Caco-2 (cell line): ENCODE results near the gene PPP1R8. TPM values are rescaled to one million over a fixed set of nuclear protein-coding genes. Genes with fewer than 3 reads are reported as not detected.
"Not testable (repeated sequence)": the region's sequence is repeated elsewhere in the genome, so short reads cannot be mapped to it uniquely, and the experiment has no call there.

Experiments used
- BruUV-seq: library from RNA; stranded (reverse); fragments of 400-500 nt; replicated peaks from 2 replicates; lab custom pipeline; 2021; lab: Mats Ljungman, UMichigan
- CTCF ChIA-PET: fragments of 300-600 bp; sonication (Branson Sonifier 250); formaldehyde crosslinking; loops from one replicate; lab custom pipeline; 2022; ENCODE audit warnings: antibody characterized with exemption; lab: Charles Lee
- POLR2A ChIA-PET: fragments of 300-600 bp; sonication (Branson Sonifier 250); formaldehyde crosslinking; loops from one replicate; lab custom pipeline; 2022; ENCODE audit warnings: antibody characterized with exemption; lab: Charles Lee
- DNase-seq, 2 experiments: peaks; one replicate each; pipeline versions ENCODE4 v3.0.0 to v3.0.0-alpha.2; 2020 to 2022
- H3K27me3 ChIP-seq: replicated peaks from 2 replicates; pipeline ENCODE4 v1.6.0; 2011; ENCODE audit warnings: low read length; ENCODE audit not compliant: control insufficient read depth, insufficient read depth
- H3K36me3 ChIP-seq: 2 replicates; pipeline ENCODE4 v1.5.1; 2011; ENCODE audit warnings: low read length; ENCODE audit not compliant: control insufficient read depth, insufficient read depth
- H3K4me1 ChIP-seq: fragments of 250-450 bp; sonication (Bioruptor Pico); 2 replicates; pipeline ENCODE4 v1.5.1; 2020; ENCODE audit warnings: mild to moderate bottlenecking
- H3K4me3 ChIP-seq: 2 replicates; pipeline ENCODE4 v1.5.1; 2011; ENCODE audit warnings: low read depth, mild to moderate bottlenecking, control low read depth, low read length
- H3K9me3 ChIP-seq: fragments of 250-450 bp; sonication (Bioruptor Pico); 2 replicates; pipeline ENCODE4 v1.5.1; 2020; ENCODE audit warnings: mild to moderate bottlenecking, moderate library complexity
- H3K27ac Mint-ChIP-seq: one replicate; pipeline ENCODE4 v1.8.0; 2022; ENCODE audit warnings: mixed read lengths; ENCODE audit not compliant: unreplicated experiment
- H3K27me3 Mint-ChIP-seq: one replicate; pipeline ENCODE4 v1.8.0; 2022; ENCODE audit warnings: mixed read lengths; ENCODE audit not compliant: insufficient read depth, unreplicated experiment
- H3K36me3 Mint-ChIP-seq: one replicate; pipeline ENCODE4 v1.8.0; 2022; ENCODE audit warnings: mild to moderate bottlenecking, mixed read lengths; ENCODE audit not compliant: insufficient read depth, unreplicated experiment
- H3K4me1 Mint-ChIP-seq: one replicate; pipeline ENCODE4 v1.8.0; 2022; ENCODE audit warnings: low read depth, mixed read lengths; ENCODE audit not compliant: unreplicated experiment
- H3K4me3 Mint-ChIP-seq: one replicate; pipeline ENCODE4 v1.8.0; 2022; ENCODE audit warnings: mild to moderate bottlenecking, moderate library complexity, mixed read lengths; ENCODE audit not compliant: unreplicated experiment
- H3K9me3 Mint-ChIP-seq: one replicate; pipeline ENCODE4 v1.8.0; 2022; ENCODE audit warnings: mixed read lengths; ENCODE audit not compliant: unreplicated experiment
- CTCF ChIP-seq, 2 experiments: fragments of 200-600 bp in 1 of 2; IDR thresholded peaks; 1 replicate in 1 of 2; 2 replicates in 1 of 2; pipeline versions ENCODE4 v1.5.1 to v1.8.0; 2011 to 2022; ENCODE audit warnings: antibody characterized with exemption in 1 of 2, control low read depth in 1 of 2, inconsistent platforms in 1 of 2, low read depth in 1 of 2, low read length in 1 of 2, mild to moderate bottlenecking in 1 of 2, moderate library complexity in 1 of 2; ENCODE audit not compliant: insufficient read depth in 1 of 2, severe bottlenecking in 1 of 2, unreplicated experiment in 1 of 2
- intact Hi-C: fragments of 100-400 bp; cut with micrococcal nuclease; formaldehyde crosslinking; loops from one replicate; pipeline ENCODE4 v1.10.0; 2022; ENCODE audit not compliant: unreplicated experiment
- total RNA-seq: library from RNA; stranded (reverse); gene quantifications from 2 replicates; pipeline ENCODE4 v1.2.3, GENCODE V29; 2022

Gene PPP1R8
- total RNA-seq, 1 experiment from 2014 or later, result 37.2 TPM

- Histone ChIP-seq H3K9me3 (no peaks in the 10 kb centered on the region), H3K4me1 (no peaks in the 10 kb centered on the region), H3K4me3 (no peak overlapping the region), H3K27me3 (no peaks in the 10 kb centered on the region), H3K36me3 (no peaks in the 10 kb centered on the region)
- no peaks in the 10 kb centered on the region for H3K4me1 Mint-ChIP-seq
- intact Hi-C loops, result no loop called here
- no peak overlapping the region for H3K4me3 Mint-ChIP-seq
- H3K27ac Mint-ChIP-seq, result no peak overlapping the region
- no peaks in the 10 kb centered on the region for H3K9me3 Mint-ChIP-seq
- POLR2A ChIA-PET, result no interaction called here
- CTCF ChIA-PET, result no interaction called here
- no peak for DNase-seq
- no peak for TF ChIP-seq CTCF (IDR thresholded peaks at IDR 0.05; ENCODE audit: insufficient read depth in 1 of 2, low read depth in 1 of 2, low read length in 1 of 2, severe bottlenecking in 1 of 2, unreplicated experiment in 1 of 2)
- BruUV-seq, result no TSS peak
- H3K36me3 Mint-ChIP-seq, result peaks cover 9% of the 10 kb centered on the region
- H3K27me3 Mint-ChIP-seq, result no peaks in the 10 kb centered on the region
These were observed 6.8 kb upstream of the PPP1R8 start for GRCh38 chr1:27823784-27824183.

- intact Hi-C loops, result no loop called here
- no peak for DNase-seq
- Mint-ChIP-seq H3K36me3 (peaks cover 3% of the 10 kb centered on the region), H3K27me3 (no peaks in the 10 kb centered on the region), H3K4me3 (no peak overlapping the region), H3K4me1 (no peaks in the 10 kb centered on the region), H3K27ac (no peak overlapping the region), H3K9me3 (no peaks in the 10 kb centered on the region)
- Histone ChIP-seq H3K4me3 (no peak overlapping the region), H3K9me3 (no peaks in the 10 kb centered on the region), H3K36me3 (no peaks in the 10 kb centered on the region), H3K4me1 (no peaks in the 10 kb centered on the region), H3K27me3 (no peaks in the 10 kb centered on the region)
- TF ChIP-seq CTCF (IDR thresholded peaks at IDR 0.05; ENCODE audit: insufficient read depth in 1 of 2, low read depth in 1 of 2, low read length in 1 of 2, severe bottlenecking in 1 of 2, unreplicated experiment in 1 of 2), result no peak
- no TSS peak for BruUV-seq
- ChIA-PET POLR2A (no interaction called here), CTCF (no interaction called here)
These were observed 6.2 kb upstream of the PPP1R8 start for GRCh38 chr1:27824411-27824810.

- H3K36me3 ChIP-seq, CTCF ChIA-PET, DNase-seq, H3K27me3 ChIP-seq, H3K4me1 ChIP-seq, H3K9me3 Mint-ChIP-seq, intact Hi-C loops, H3K9me3 ChIP-seq, BruUV-seq, POLR2A ChIA-PET, H3K36me3 Mint-ChIP-seq, H3K27ac Mint-ChIP-seq, H3K27me3 Mint-ChIP-seq: not testable (repeated sequence)
- Mint-ChIP-seq H3K4me1 (peaks cover 10% of the 10 kb centered on the region), H3K4me3 (peak overlapping the region; percentile 83)
- H3K4me3 ChIP-seq, result 0 out of 2 replicates have a peak overlapping the region, but pooled peaks have one; percentile 43
These were observed 1.1 kb upstream of the PPP1R8 start for GRCh38 chr1:27829339-27829960.
